CD1c-positive myeloid dendritic cell (primary cell): ENCODE results near the gene PIGV.

Experiments
- DNase-seq: peaks from one replicate; pipeline ENCODE4 v3.0.0-alpha.2; 2016; ENCODE audit errors: extremely low spot score

The PIGV gene

GRCh38 chr1:26787706-26788514, at the start of gene PIGV:
Gene PIGV (plus strand): TSS chr1:26787950. CDS start chr1:26790816, 2,866 bp downstream.
- peak; percentile 86 for DNase-seq

GRCh38 chr1:26739329-26739914, 48.3 kb upstream of the PIGV start:
- no peak for DNase-seq

GRCh38 chr1:26740023-26740634, 47.6 kb upstream of the PIGV start:
- DNase-seq: no peak

GRCh38 chr1:26740952-26741351, 46.8 kb upstream of the PIGV start:
- DNase-seq: no peak

GRCh38 chr1:26743426-26744059, 44.2 kb upstream of the PIGV start:
- peak; percentile 25 for DNase-seq

- DNase-seq: peak; percentile 92
Measured at GRCh38 chr1:26744075-26744959, 43.4 kb upstream of the PIGV start.

GRCh38 chr1:26745191-26745590, 42.6 kb upstream of the PIGV start:
- DNase-seq: no peak

- DNase-seq: no peak
Measured at GRCh38 chr1:26747048-26747447, 40.7 kb upstream of the PIGV start.

- DNase-seq: no peak
Measured at GRCh38 chr1:26748351-26748750, 39.4 kb upstream of the PIGV start.

GRCh38 chr1:26749458-26749857, 38.3 kb upstream of the PIGV start:
- no peak for DNase-seq

- DNase-seq: no peak
Measured at GRCh38 chr1:26750428-26750827, 37.3 kb upstream of the PIGV start.

GRCh38 chr1:26752519-26752918, 35.2 kb upstream of the PIGV start:
- no peak for DNase-seq

GRCh38 chr1:26754086-26754874, 33.5 kb upstream of the PIGV start:
- DNase-seq: no peak

GRCh38 chr1:26758358-26758757, 29.4 kb upstream of the PIGV start:
- no peak for DNase-seq

- no peak for DNase-seq
Measured at GRCh38 chr1:26759531-26759930, 28.2 kb upstream of the PIGV start.

- no peak for DNase-seq
Measured at GRCh38 chr1:26761217-26761616, 26.5 kb upstream of the PIGV start.

GRCh38 chr1:26767714-26768113, 20.0 kb upstream of the PIGV start:
- no peak for DNase-seq

- DNase-seq: no peak
Measured at GRCh38 chr1:26768755-26769154, 19.0 kb upstream of the PIGV start.

- DNase-seq: no peak
Measured at GRCh38 chr1:26771285-26771642, 16.5 kb upstream of the PIGV start.

- peak; percentile 59 for DNase-seq
Measured at GRCh38 chr1:26771643-26772321, 16.0 kb upstream of the PIGV start.
